NB4 (cell line): ENCODE data around the gene FAM43B.

Experiments
- CTCF ChIP-seq: IDR thresholded peaks from one replicate; pipeline ENCODE4 v1.5.1; 2012; ENCODE audit warnings: low read depth, low read length
- MAX ChIP-seq: IDR thresholded peaks from 2 replicates; pipeline ENCODE4 v1.6.1; 2011; ENCODE audit warnings: low read depth, low read length
- POLR2A ChIP-seq: IDR thresholded peaks from 2 replicates; pipeline ENCODE4 v1.6.1; 2011; ENCODE audit warnings: mild to moderate bottlenecking; ENCODE audit not compliant: insufficient read length; ENCODE audit errors: extremely low read depth

- peak; percentile 86 for TF ChIP-seq CTCF
- no peak for TF ChIP-seq POLR2A
- TF ChIP-seq MAX: no peak
Measured at GRCh38 chr1:20521960-20522861, 30.2 kb upstream of the FAM43B start.
